Gastroesophageal sphincter (tissue), 3 donors: Measurements from ENCODE around the gene MXRA5.

Experiments used
- CTCF ChIP-seq, 4 experiments: fragments of 200-600 bp in 2 of 4; fragments of 450-650 bp in 2 of 4; sonication (generic) in 1 of 4; IDR thresholded peaks; one replicate each; pipeline ENCODE4 v1.5.1; 2017 to 2019; ENCODE audit warnings: antibody characterized with exemption in 4 of 4, mild to moderate bottlenecking in 2 of 4, moderate library complexity in 2 of 4
- EP300 ChIP-seq: sonication (generic); formaldehyde crosslinking; IDR thresholded peaks from one replicate; pipeline ENCODE4 v1.6.1; 2017; ENCODE audit warnings: antibody characterized with exemption, mild to moderate bottlenecking
- POLR2A ChIP-seq, 2 donors: fragments of 450-650 bp; IDR thresholded peaks; one replicate each; pipeline ENCODE4 v1.6.1; 2017; ENCODE audit warnings: antibody characterized with exemption in 2 of 2, mild to moderate bottlenecking in 2 of 2, moderate library complexity in 1 of 2
- POLR2AphosphoS5 ChIP-seq: sonication (generic); formaldehyde crosslinking; IDR thresholded peaks from one replicate; pipeline ENCODE4 v1.6.1; 2017; ENCODE audit warnings: antibody characterized with exemption

- TF ChIP-seq CTCF (IDR thresholded peaks at IDR 0.05): no peak
- no peak for TF ChIP-seq POLR2A (IDR thresholded peaks at IDR 0.05)
- no peak for TF ChIP-seq POLR2AphosphoS5
- no peak for TF ChIP-seq EP300
These were observed 55.9 kb downstream of the MXRA5 start for GRCh38 chrX:3290561-3290960.
